Spinal cord (tissue), 10 donors: Measurements from ENCODE around the gene TES. TPM values are rescaled to one million over a fixed set of nuclear protein-coding genes. Genes with fewer than 3 reads are reported as not detected.

ENCODE experiments used
- DNase-seq, 6 donors: peaks; one replicate each; pipeline versions ENCODE4 v3.0.0 to v3.0.0-alpha.2; 2013 to 2015; ENCODE audit warnings: low spot score in 6 of 6, low read depth in 4 of 6
- H3K27ac ChIP-seq: one replicate; pipeline ENCODE4 v1.5.1; 2013; ENCODE audit warnings: low read depth, low read length, control low read depth
- H3K27me3 ChIP-seq: one replicate; pipeline ENCODE4 v1.6.1; 2013; ENCODE audit warnings: low read length; ENCODE audit not compliant: control insufficient read depth, insufficient read depth
- H3K36me3 ChIP-seq: one replicate; pipeline ENCODE4 v1.6.1; 2013; ENCODE audit warnings: low read length; ENCODE audit not compliant: control insufficient read depth, insufficient read depth
- H3K4me1 ChIP-seq: one replicate; pipeline ENCODE4 v1.6.1; 2013; ENCODE audit warnings: low read length; ENCODE audit not compliant: control insufficient read depth, insufficient read depth
- H3K4me3 ChIP-seq: one replicate; pipeline ENCODE4 v1.5.1; 2013; ENCODE audit warnings: low read depth, low read length, control low read depth
- H3K9me3 ChIP-seq: one replicate; pipeline ENCODE4 v1.6.1; 2013; ENCODE audit warnings: low read length; ENCODE audit not compliant: control insufficient read depth, insufficient read depth
- WGBS: methylation state at CpG from one replicate; pipeline ENCODE4 v1.1.5; 2013; ENCODE audit warnings: missing lambda C conversion rate; ENCODE audit not compliant: insufficient coverage; 5-methylcytosine and 5-hydroxymethylcytosine counted together
- polyA plus RNA-seq, 2 donors: library from polyadenylated mRNA; unstranded; fragments of 120-200 nt; gene quantifications; one replicate each; pipeline ENCODE4 v1.2.1, GENCODE V29; 2013; ENCODE audit not compliant: insufficient read length in 2 of 2
- total RNA-seq, 2 donors: library from RNA; depleted of rRNA in 1 of 2; stranded (reverse); fragments of 120-200 nt in 1 of 2; fragments of >200 nt in 1 of 2; gene quantifications; one replicate each; pipeline versions ENCODE4 v1.2.3 to v1.2.4, GENCODE V29; 2013 to 2014
- donor health status: healthy.

Gene TES
- total and polyA plus RNA-seq, 4 donors, result 13.1 to 35.4 (median 21.0) TPM

- Histone ChIP-seq H3K27ac (no peak overlapping the region), H3K4me3 (no peak overlapping the region), H3K27me3 (no peaks in the 10 kb centered on the region), H3K36me3 (no peaks in the 10 kb centered on the region), H3K9me3 (no peaks in the 10 kb centered on the region), H3K4me1 (no peaks in the 10 kb centered on the region)
- WGBS, result 80% methylated on average over 1 of the region's 5 CpGs
- peak in 1 of 6 donors; percentile 24 for DNase-seq
Observed at GRCh38 chr7:116228241-116228640, 17.9 kb downstream of the TES start.

GRCh38 chr7:116229366-116229765, 19.0 kb downstream of the TES start:
- H3K4me3 ChIP-seq, result no peak overlapping the region
- no peaks in the 10 kb centered on the region for H3K36me3 ChIP-seq
- H3K9me3 ChIP-seq, result no peaks in the 10 kb centered on the region
- DNase-seq, result no peak
- H3K4me1 ChIP-seq, result no peaks in the 10 kb centered on the region
- H3K27me3 ChIP-seq, result no peaks in the 10 kb centered on the region
- H3K27ac ChIP-seq, result no peak overlapping the region

DNA sequence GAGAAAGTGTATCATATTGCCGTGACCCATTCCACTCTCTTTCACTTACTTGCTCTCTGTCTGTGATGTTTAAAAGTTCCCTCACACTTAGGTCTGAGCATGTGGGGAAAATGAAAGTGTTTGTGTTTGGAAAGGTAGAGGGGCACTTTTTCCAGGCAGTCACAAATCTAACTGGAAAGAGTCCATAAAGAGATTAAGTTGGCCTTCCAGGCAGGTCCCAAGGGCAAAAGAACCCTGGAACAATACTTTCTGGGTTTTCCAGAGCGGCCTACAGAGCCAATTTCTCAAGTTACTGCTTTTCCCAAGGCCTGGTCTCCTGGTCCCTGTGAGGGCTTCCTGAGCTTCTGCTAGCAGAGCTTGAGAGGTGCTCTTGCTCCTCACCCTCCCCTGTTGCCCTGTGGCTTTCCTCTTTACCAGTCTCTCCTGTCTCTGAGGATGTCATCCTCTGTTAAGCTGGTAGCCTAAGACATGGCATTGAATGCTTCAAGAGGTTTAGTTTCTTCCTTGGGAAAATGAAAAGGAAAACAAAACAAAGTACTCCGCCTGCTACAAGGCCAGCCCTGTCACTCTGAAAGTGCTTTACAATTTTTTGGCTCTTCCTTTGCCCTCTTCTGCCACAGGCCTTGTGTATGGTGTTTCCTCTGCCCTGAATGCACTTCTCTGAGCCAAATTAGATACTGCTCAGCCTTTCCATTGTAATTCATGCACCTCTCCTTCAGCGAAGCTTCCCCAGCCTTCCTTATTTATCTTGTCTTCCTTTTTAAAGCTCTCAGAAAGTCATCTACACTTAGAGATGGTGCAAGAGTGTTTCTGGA, 20.1 kb downstream of the TES start:
- Histone ChIP-seq H3K36me3 (no peaks in the 10 kb centered on the region), H3K4me3 (no peak overlapping the region), H3K27me3 (no peaks in the 10 kb centered on the region), H3K4me1 (no peaks in the 10 kb centered on the region), H3K9me3 (no peaks in the 10 kb centered on the region), H3K27ac (peak overlapping the region; percentile 15)
- WGBS, result 92% methylated on average over 2 of the region's 4 CpGs
- DNase-seq, result no peak

DNA sequence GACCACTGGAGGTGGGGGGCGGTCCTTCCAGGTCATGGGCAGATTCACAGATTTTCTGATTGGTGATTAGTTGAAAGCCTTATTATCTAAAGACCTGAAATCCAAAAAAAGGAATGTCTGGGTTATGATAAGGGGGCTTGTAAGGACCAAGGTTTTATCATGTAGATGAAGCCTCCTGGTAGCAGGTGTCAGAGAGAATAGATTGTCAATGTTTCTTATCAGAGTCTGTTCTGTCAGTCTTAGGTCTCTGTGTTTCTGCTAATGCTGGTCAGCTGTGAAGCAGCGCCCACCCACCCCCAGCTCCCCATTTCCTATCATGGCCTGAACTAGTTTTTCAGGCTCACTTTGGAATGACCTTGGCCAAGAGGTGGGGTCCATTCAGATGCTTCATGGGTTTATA, 21.2 kb downstream of the TES start:
- Histone ChIP-seq H3K4me3 (no peak overlapping the region), H3K4me1 (no peaks in the 10 kb centered on the region), H3K27me3 (no peaks in the 10 kb centered on the region), H3K9me3 (no peaks in the 10 kb centered on the region), H3K27ac (no peak overlapping the region), H3K36me3 (no peaks in the 10 kb centered on the region)
- WGBS, result no CpG with 5 or more reads among the region's 2 CpGs
- DNase-seq, result no peak

- no peaks in the 10 kb centered on the region for H3K9me3 ChIP-seq
- H3K27me3 ChIP-seq, result no peaks in the 10 kb centered on the region
- H3K4me1 ChIP-seq, result no peaks in the 10 kb centered on the region
- no peaks in the 10 kb centered on the region for H3K36me3 ChIP-seq
- 88% methylated on average over 1 of the region's 1 CpG for WGBS
- no peak overlapping the region for H3K27ac ChIP-seq
- DNase-seq, result no peak
- H3K4me3 ChIP-seq, result no peak overlapping the region
Observed at GRCh38 chr7:116231949-116232348, 21.6 kb downstream of the TES start.

- no peak overlapping the region for H3K4me3 ChIP-seq
- no peak for DNase-seq
- H3K4me1 ChIP-seq, result no peaks in the 10 kb centered on the region
Observed at GRCh38 chr7:116232350-116232749, 22.0 kb downstream of the TES start.

DNA sequence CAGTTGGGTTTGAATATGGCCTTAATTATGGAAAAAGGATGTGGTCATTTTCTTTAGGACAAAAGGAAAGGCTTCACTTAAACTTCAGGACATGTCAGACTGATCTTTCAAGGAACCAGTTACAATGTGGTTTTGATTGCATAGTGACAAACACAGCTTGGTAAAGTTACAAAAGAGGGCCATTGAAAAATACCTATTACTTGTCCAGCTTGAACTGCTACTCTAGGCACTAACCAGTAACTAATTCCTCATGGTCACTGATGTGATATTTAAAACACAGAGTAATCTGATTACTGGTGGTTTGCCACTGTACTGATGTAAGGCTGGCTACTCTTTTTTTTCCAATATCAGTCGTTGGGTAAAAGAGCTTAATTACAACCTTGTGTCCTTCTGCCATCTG, 22.6 kb downstream of the TES start:
- no peaks in the 10 kb centered on the region for H3K36me3 ChIP-seq
- no peaks in the 10 kb centered on the region for H3K9me3 ChIP-seq
- H3K27ac ChIP-seq, result no peak overlapping the region
- no CpG with 5 or more reads among the region's 1 CpG for WGBS
- no peak overlapping the region for H3K4me3 ChIP-seq
- DNase-seq, result no peak
- H3K4me1 ChIP-seq, result no peaks in the 10 kb centered on the region
- no peaks in the 10 kb centered on the region for H3K27me3 ChIP-seq

More at GRCh38 chr7:116232350-116232749, 22.0 kb downstream of the TES start:
- H3K27me3 ChIP-seq, result no peaks in the 10 kb centered on the region
- H3K9me3 ChIP-seq, result no peaks in the 10 kb centered on the region
- H3K27ac ChIP-seq, result no peak overlapping the region
- H3K36me3 ChIP-seq, result no peaks in the 10 kb centered on the region

DNA sequence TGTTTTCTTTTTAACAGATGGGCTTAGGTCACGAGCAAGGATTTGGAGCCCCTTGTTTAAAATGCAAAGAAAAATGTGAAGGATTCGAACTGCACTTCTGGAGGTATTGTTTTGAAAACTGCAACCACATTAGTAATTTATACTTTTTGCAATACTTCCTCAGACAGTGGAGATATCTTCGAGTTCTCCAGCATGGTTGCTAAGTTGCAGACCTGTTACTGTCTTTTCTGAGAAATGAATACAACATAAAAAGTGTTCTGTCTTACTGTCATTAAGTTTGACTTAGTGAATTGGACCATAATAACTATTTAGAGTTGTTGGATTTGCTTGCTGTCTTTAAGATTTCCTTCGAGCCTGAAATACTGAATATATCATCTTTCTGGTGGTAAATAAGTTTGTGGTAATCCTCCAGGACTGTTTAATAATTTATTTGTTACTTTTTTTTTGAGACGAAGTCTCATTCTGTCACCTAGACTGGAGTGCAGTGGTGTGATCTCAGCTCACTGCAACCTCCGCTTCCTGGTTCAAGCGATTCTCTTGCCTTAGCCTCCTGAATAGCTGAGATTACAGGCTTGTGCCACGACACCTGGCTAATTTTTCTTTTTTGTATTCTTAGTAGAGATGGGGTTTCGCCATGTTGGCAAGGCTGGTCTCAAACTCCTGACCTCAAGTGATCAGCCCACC, 24.3 kb downstream of the TES start:
- no peak overlapping the region for H3K4me3 ChIP-seq
- H3K36me3 ChIP-seq, result no peaks in the 10 kb centered on the region
- WGBS, result 90% methylated on average over 2 of the region's 9 CpGs
- H3K27ac ChIP-seq, result no peak overlapping the region
- H3K4me1 ChIP-seq, result no peaks in the 10 kb centered on the region
- no peaks in the 10 kb centered on the region for H3K27me3 ChIP-seq
- no peak for DNase-seq
- no peaks in the 10 kb centered on the region for H3K9me3 ChIP-seq

DNA sequence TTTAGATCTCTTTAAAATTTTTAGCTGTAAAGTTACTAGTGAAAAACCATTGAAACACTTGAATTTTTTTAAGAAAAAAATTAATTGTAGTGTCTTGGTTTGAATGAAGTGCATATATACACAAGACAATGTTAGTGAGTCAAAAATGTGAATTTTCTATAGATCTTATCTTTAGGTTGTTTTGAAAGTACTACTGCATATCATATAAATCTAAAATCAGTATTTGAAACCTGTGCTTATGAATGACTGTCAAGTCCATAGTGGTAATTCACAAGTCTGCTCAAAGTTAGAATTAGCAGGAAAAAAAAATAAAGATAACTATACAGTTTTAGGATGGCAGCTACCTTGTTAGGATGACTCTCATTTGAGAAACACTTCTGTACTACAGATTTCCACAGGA, 25.0 kb downstream of the TES start:
- H3K4me1 ChIP-seq, result no peaks in the 10 kb centered on the region
- no peak overlapping the region for H3K27ac ChIP-seq
- H3K27me3 ChIP-seq, result no peaks in the 10 kb centered on the region
- no peak for DNase-seq
- H3K4me3 ChIP-seq, result no peak overlapping the region
- no peaks in the 10 kb centered on the region for H3K36me3 ChIP-seq
- no peaks in the 10 kb centered on the region for H3K9me3 ChIP-seq

DNA sequence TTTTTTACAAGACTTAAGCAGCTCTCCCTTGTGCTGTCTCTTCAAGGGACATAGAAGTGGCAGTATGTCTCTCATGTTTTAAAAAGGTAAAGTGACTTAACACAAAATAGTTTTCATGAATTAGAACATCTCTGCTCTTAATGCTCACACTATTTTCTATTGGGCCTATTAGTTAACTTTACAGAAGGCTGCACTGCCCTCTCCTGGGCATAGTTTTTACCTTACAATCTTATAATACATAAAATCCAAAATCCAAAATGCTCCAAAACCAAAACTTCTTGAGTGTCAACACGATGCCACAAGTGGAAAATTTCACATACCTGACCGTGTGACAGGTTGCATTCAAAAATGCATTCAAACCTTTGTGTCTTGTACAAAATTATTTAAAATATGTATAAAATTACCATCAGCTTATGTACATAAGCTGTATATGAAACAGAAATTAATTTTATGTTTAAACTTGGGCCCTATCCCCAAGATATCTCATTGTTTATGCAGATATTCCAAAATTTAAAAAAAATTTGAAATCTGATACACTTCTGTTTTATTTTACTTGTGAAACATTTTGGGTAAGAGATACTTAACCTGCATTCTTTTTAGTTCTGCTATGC, 25.8 kb downstream of the TES start:
- Histone ChIP-seq H3K4me3 (no peak overlapping the region), H3K4me1 (no peaks in the 10 kb centered on the region), H3K36me3 (no peaks in the 10 kb centered on the region), H3K27ac (no peak overlapping the region), H3K27me3 (no peaks in the 10 kb centered on the region), H3K9me3 (no peaks in the 10 kb centered on the region)
- no CpG with 5 or more reads among the region's 2 CpGs for WGBS
- DNase-seq, result peak in 5 of 6 donors; percentile 21 to 82 (median 33)
